Esophagus muscularis mucosa (tissue), 3 donors: ENCODE data around the gene MYLK.
A peak's percentile ranks its signal among the peaks of the same experiment; 100 is the strongest.

Experiments
- CTCF ChIP-seq, 3 experiments: fragments of 200-600 bp in 2 of 3; fragments of 450-650 bp in 1 of 3; sonication (generic) in 2 of 3; IDR thresholded peaks; one replicate each; pipeline ENCODE4 v1.5.1; 2017 to 2019; ENCODE audit warnings: antibody characterized with exemption in 3 of 3, mild to moderate bottlenecking in 2 of 3, moderate library complexity in 1 of 3
- POLR2AphosphoS5 ChIP-seq, 2 donors: sonication (generic); formaldehyde crosslinking; IDR thresholded peaks; one replicate each; pipeline ENCODE4 v1.6.1; 2017; ENCODE audit warnings: antibody characterized with exemption in 2 of 2

GRCh38 chr3:123636431-123636841 lies 247.7 kb downstream of the MYLK start:
- TF ChIP-seq POLR2AphosphoS5 (IDR thresholded peaks at IDR 0.05) (peak; percentile 5 to 24), CTCF (IDR thresholded peaks at IDR 0.05) (no peak)
